GM23248 (cell line): ENCODE data around the gene MRPL36.

ENCODE experiments used
- EZH2 ChIP-seq: fragments of 200-600 bp; sonication (generic); IDR thresholded peaks from 2 replicates; pipeline ENCODE4 v1.6.1; 2018; ENCODE audit warnings: antibody characterized with exemption, mild to moderate bottlenecking; ENCODE audit not compliant: insufficient read depth, poor library complexity, severe bottlenecking
- EZH2phosphoT487 ChIP-seq: fragments of 200-600 bp; sonication (generic); IDR thresholded peaks from 2 replicates; pipeline ENCODE4 v1.6.1; 2018; ENCODE audit warnings: antibody characterized with exemption, moderate library complexity, mild to moderate bottlenecking, low read depth; ENCODE audit not compliant: insufficient read depth

GRCh38 chr5:1771149-1772065, 28.2 kb downstream of the MRPL36 start:
- TF ChIP-seq EZH2 (no peak), EZH2phosphoT487 (no peak)
